Hematopoietic multipotent progenitor cell treated with erythropoietin and hydrocortisone succinate and interleukin-3 and kit ligand, for 4 days (in vitro differentiated cells): ENCODE results near the gene TAS1R1.
"Not testable (repeated sequence)": the region's sequence is repeated elsewhere in the genome, so short reads cannot be mapped to it uniquely, and the experiment has no call there.

Experiments
- DNase-seq: peaks from one replicate; pipeline ENCODE4 v3.0.0-alpha.2; 2015

TAS1R1 gene

GRCh38 chr1:6523566-6523965 lies 31.5 kb upstream of the TAS1R1 start:
- DNase-seq, result peak; percentile 59

- DNase-seq, result no peak
Measured at GRCh38 chr1:6526316-6526715, 28.8 kb upstream of the TAS1R1 start.

- no peak for DNase-seq
Measured at GRCh38 chr1:6528492-6528891, 26.6 kb upstream of the TAS1R1 start.

GRCh38 chr1:6530504-6531160 lies 24.5 kb upstream of the TAS1R1 start:
- no peak for DNase-seq

- no peak for DNase-seq
Measured at GRCh38 chr1:6531996-6532395, 23.1 kb upstream of the TAS1R1 start.

GRCh38 chr1:6534248-6534822 lies 20.8 kb upstream of the TAS1R1 start:
- DNase-seq, result no peak

- no peak for DNase-seq
Measured at GRCh38 chr1:6535214-6535613, 19.9 kb upstream of the TAS1R1 start.

GRCh38 chr1:6536291-6536690 lies 18.8 kb upstream of the TAS1R1 start:
- no peak for DNase-seq

- no peak for DNase-seq
Measured at GRCh38 chr1:6538956-6539355, 16.2 kb upstream of the TAS1R1 start.

GRCh38 chr1:6544831-6545230 lies 10.3 kb upstream of the TAS1R1 start:
- no peak for DNase-seq

- DNase-seq, result no peak
Measured at GRCh38 chr1:6545276-6546112, 9.6 kb upstream of the TAS1R1 start.

GRCh38 chr1:6546326-6546725 lies 8.8 kb upstream of the TAS1R1 start:
- no peak for DNase-seq

GRCh38 chr1:6547301-6547700 lies 7.8 kb upstream of the TAS1R1 start:
- peak; percentile 23 for DNase-seq

GRCh38 chr1:6554031-6554906 lies 838 bp upstream of the TAS1R1 start, which contains the start of gene NOL9:
Gene NOL9, minus strand, starts transcription at chr1:6554513. Its CDS starts 11 bp downstream, at chr1:6554502.
- DNase-seq, result peak; percentile 97

- no peak for DNase-seq
Measured at GRCh38 chr1:6557597-6557996, 2.5 kb downstream of the TAS1R1 start.

- not testable (repeated sequence) for DNase-seq
Measured at GRCh38 chr1:6559161-6559560, 4.1 kb downstream of the TAS1R1 start.

- no peak for DNase-seq
Measured at GRCh38 chr1:6560267-6560666, 5.2 kb downstream of the TAS1R1 start.

- no peak for DNase-seq
Measured at GRCh38 chr1:6569033-6569432, 13.9 kb downstream of the TAS1R1 start.

GRCh38 chr1:6570100-6570499 lies 15.0 kb downstream of the TAS1R1 start:
- DNase-seq, result no peak

- DNase-seq, result no peak
Measured at GRCh38 chr1:6570987-6571386, 15.9 kb downstream of the TAS1R1 start.

- DNase-seq, result no peak
Measured at GRCh38 chr1:6572653-6573383, 17.7 kb downstream of the TAS1R1 start.

- DNase-seq, result no peak
Measured at GRCh38 chr1:6574025-6574620, 19.0 kb downstream of the TAS1R1 start.
